Suppressor macrophage treated with lipopolysaccharide for 4 hours (primary cell): ENCODE data around the gene HPS1.

Experiments
- DNase-seq: peaks from one replicate; pipeline ENCODE4 v3.0.0-alpha.2; 2020

The HPS1 gene

GRCh38 chr10:98463976-98464754, 17.4 kb upstream of the HPS1 start:
- peak; percentile 64 for DNase-seq

- DNase-seq: no peak
These were observed 16.3 kb upstream of the HPS1 start for GRCh38 chr10:98463016-98463415.

- no peak for DNase-seq
These were observed 14.7 kb upstream of the HPS1 start for GRCh38 chr10:98461500-98461842.

- DNase-seq: peak; percentile 84
These were observed 14.2 kb upstream of the HPS1 start for GRCh38 chr10:98460837-98461499.

GRCh38 chr10:98458809-98459784, 12.4 kb upstream of the HPS1 start:
- no peak for DNase-seq

- no peak for DNase-seq
These were observed 11.0 kb upstream of the HPS1 start for GRCh38 chr10:98457721-98458120.

- DNase-seq: no peak
These were observed 10.1 kb upstream of the HPS1 start for GRCh38 chr10:98456686-98457482.

- DNase-seq: no peak
These were observed 9.4 kb upstream of the HPS1 start for GRCh38 chr10:98456043-98456570.

GRCh38 chr10:98453729-98454128, 7.0 kb upstream of the HPS1 start:
- peak; percentile 39 for DNase-seq

GRCh38 chr10:98450618-98451017, 3.9 kb upstream of the HPS1 start:
- no peak for DNase-seq

GRCh38 chr10:98449287-98449686, 2.6 kb upstream of the HPS1 start:
- DNase-seq: no peak

- peak; percentile 46 for DNase-seq
These were observed 529 bp downstream of the HPS1 start for GRCh38 chr10:98446151-98446660.

- no peak for DNase-seq
These were observed 1.4 kb downstream of the HPS1 start for GRCh38 chr10:98445200-98445812.

GRCh38 chr10:98444314-98445006, 2.3 kb downstream of the HPS1 start:
- DNase-seq: peak; percentile 72

- DNase-seq: no peak
These were observed 8.0 kb downstream of the HPS1 start for GRCh38 chr10:98438715-98439114.

- no peak for DNase-seq
These were observed 10.0 kb downstream of the HPS1 start for GRCh38 chr10:98436704-98437103.

- no peak for DNase-seq
These were observed 11.6 kb downstream of the HPS1 start for GRCh38 chr10:98435178-98435577.

GRCh38 chr10:98433881-98434732, 12.6 kb downstream of the HPS1 start:
- DNase-seq: no peak

- DNase-seq: no peak
These were observed 13.4 kb downstream of the HPS1 start for GRCh38 chr10:98433371-98433770.

- no peak for DNase-seq
These were observed 14.4 kb downstream of the HPS1 start for GRCh38 chr10:98432330-98432729.
